GM19467 (cell line): Measurements from ENCODE around the gene RNH1.
"Not testable (repeated sequence)": the region's sequence is repeated elsewhere in the genome, so short reads cannot be mapped to it uniquely, and the experiment has no call there.

ENCODE experiments used
- ATAC-seq: cut with Tn5 transposase; IDR thresholded peaks from one replicate; pipeline ENCODE4 v1.9.1; 2021; ENCODE audit warnings: mild to moderate bottlenecking, moderate library complexity; ENCODE audit not compliant: unreplicated experiment

RNH1 gene

GRCh38 chr11:520428-521176, 13.6 kb upstream of the RNH1 start:
- ATAC-seq = no peak

GRCh38 chr11:518463-519202, 11.6 kb upstream of the RNH1 start:
- ATAC-seq = peak; percentile 84

GRCh38 chr11:516918-517685, 10.1 kb upstream of the RNH1 start:
- ATAC-seq = not testable (repeated sequence)

GRCh38 chr11:516400-516799, 9.4 kb upstream of the RNH1 start:
- ATAC-seq = no peak

- no peak for ATAC-seq
Measured at GRCh38 chr11:515131-515530, 8.1 kb upstream of the RNH1 start.

GRCh38 chr11:514606-515005, 7.6 kb upstream of the RNH1 start:
- no peak for ATAC-seq

- no peak for ATAC-seq
Measured at GRCh38 chr11:512761-513595, 5.9 kb upstream of the RNH1 start.

- ATAC-seq = no peak
Measured at GRCh38 chr11:508956-509355, 1.9 kb upstream of the RNH1 start.

- no peak for ATAC-seq
Measured at GRCh38 chr11:507727-508515, 879 bp upstream of the RNH1 start.

- ATAC-seq = peak; percentile 69
Measured at GRCh38 chr11:506238-506994, 626 bp downstream of the RNH1 start.

- no peak for ATAC-seq
Measured at GRCh38 chr11:504994-505344, 2.1 kb downstream of the RNH1 start.

GRCh38 chr11:504053-504993, 2.7 kb downstream of the RNH1 start:
- ATAC-seq = no peak

GRCh38 chr11:503179-503981, 3.7 kb downstream of the RNH1 start:
- ATAC-seq = no peak

GRCh38 chr11:502288-503178, 4.5 kb downstream of the RNH1 start:
- no peak for ATAC-seq

GRCh38 chr11:501683-502287, 5.3 kb downstream of the RNH1 start:
- ATAC-seq = no peak
